GM23248 (cell line): ENCODE results near the gene PARD3B. TPM values are rescaled to one million over a fixed set of nuclear protein-coding genes. Genes with fewer than 3 reads are reported as not detected.

ENCODE experiments used
- DNase-seq: peaks from one replicate; pipeline ENCODE4 v3.0.0-alpha.2; 2015
- H2AFZ ChIP-seq: fragments of 200-600 bp; sonication (generic); 2 replicates; pipeline ENCODE4 v1.6.1; 2016; ENCODE audit warnings: antibody characterized with exemption
- H3F3A ChIP-seq: fragments of 200-600 bp; sonication (generic); 2 replicates; pipeline ENCODE4 v1.6.1; 2016; ENCODE audit warnings: mild to moderate bottlenecking, antibody characterized with exemption, mixed run types; ENCODE audit not compliant: insufficient read depth
- H3K27ac ChIP-seq: fragments of 200-600 bp; sonication (generic); 2 replicates; pipeline ENCODE4 v1.5.1; 2016; ENCODE audit warnings: mild to moderate bottlenecking
- H3K27me3 ChIP-seq: fragments of 200-600 bp; sonication (generic); replicated peaks from 2 replicates; pipeline ENCODE4 v1.6.1; 2016; ENCODE audit warnings: mild to moderate bottlenecking; ENCODE audit not compliant: insufficient read depth
- H3K36me3 ChIP-seq: fragments of 200-600 bp; sonication (generic); 2 replicates; pipeline ENCODE4 v1.6.1; 2016; ENCODE audit warnings: low read depth, mild to moderate bottlenecking
- H3K4me1 ChIP-seq: fragments of 200-600 bp; sonication (generic); 2 replicates; pipeline ENCODE4 v1.6.1; 2016; ENCODE audit warnings: mild to moderate bottlenecking; ENCODE audit not compliant: insufficient read depth
- H3K4me2 ChIP-seq: fragments of 200-600 bp; sonication (generic); one replicate; pipeline ENCODE4 v1.6.1; 2016; ENCODE audit warnings: mild to moderate bottlenecking; ENCODE audit not compliant: unreplicated experiment
- H3K4me3 ChIP-seq: fragments of 200-600 bp; sonication (generic); 2 replicates; pipeline ENCODE4 v1.5.1; 2016; ENCODE audit warnings: mild to moderate bottlenecking
- H3K79me2 ChIP-seq: fragments of 200-600 bp; sonication (generic); 2 replicates; pipeline ENCODE4 v1.6.1; 2016; ENCODE audit warnings: mild to moderate bottlenecking; ENCODE audit not compliant: insufficient read depth
- H3K9ac ChIP-seq: fragments of 200-600 bp; sonication (generic); 2 replicates; pipeline ENCODE4 v1.6.1; 2016; ENCODE audit warnings: mild to moderate bottlenecking
- H3K9me2 ChIP-seq: fragments of 200-600 bp; sonication (generic); 2 replicates; pipeline ENCODE4 v1.6.1; 2016; ENCODE audit warnings: mixed run types, mild to moderate bottlenecking, moderate library complexity; ENCODE audit not compliant: insufficient read depth
- H3K9me3 ChIP-seq: fragments of 200-600 bp; sonication (generic); one replicate; pipeline ENCODE4 v1.6.1; 2017; ENCODE audit warnings: low read depth
- H4K20me1 ChIP-seq: fragments of 200-600 bp; sonication (generic); 2 replicates; pipeline ENCODE4 v1.6.0; 2016; ENCODE audit not compliant: insufficient read depth
- EZH2 ChIP-seq: fragments of 200-600 bp; sonication (generic); IDR thresholded peaks from 2 replicates; pipeline ENCODE4 v1.6.1; 2018; ENCODE audit warnings: antibody characterized with exemption, mild to moderate bottlenecking; ENCODE audit not compliant: insufficient read depth, poor library complexity, severe bottlenecking
- EZH2phosphoT487 ChIP-seq: fragments of 200-600 bp; sonication (generic); IDR thresholded peaks from 2 replicates; pipeline ENCODE4 v1.6.1; 2018; ENCODE audit warnings: antibody characterized with exemption, moderate library complexity, mild to moderate bottlenecking, low read depth; ENCODE audit not compliant: insufficient read depth
- WGBS, 2 experiments: methylation state at CpG; one replicate each; pipeline ENCODE4 v1.1.6; 2015 to 2017; ENCODE audit warnings: low lambda C conversion rate in 2 of 2, low coverage in 1 of 2; ENCODE audit errors: missing lambda C conversion rate in 2 of 2; 5-methylcytosine and 5-hydroxymethylcytosine counted together
- in situ Hi-C: fragments of 300-500 bp; cut with MboI; formaldehyde crosslinking; loops from 2 replicates; pipeline ENCODE4 v1.15.0; 2020
- polyA plus RNA-seq: library from polyadenylated mRNA; unstranded; fragments of >200 nt; fragmentation: Nextera tagmentation; extraction: Ambion mirVana; gene quantifications from 2 replicates; pipeline ENCODE4 v1.2.1, GENCODE V29; 2016
- total RNA-seq: library from RNA; depleted of rRNA; stranded (reverse); fragments of >200 nt; shearing (Covaris generic); gene quantifications from 2 replicates; pipeline ENCODE4 v1.2.3, GENCODE V29; 2014

PARD3B gene
- total and polyA plus RNA-seq, 2 experiments from 2014 or later: 2.5 to 6.9 TPM

DNA sequence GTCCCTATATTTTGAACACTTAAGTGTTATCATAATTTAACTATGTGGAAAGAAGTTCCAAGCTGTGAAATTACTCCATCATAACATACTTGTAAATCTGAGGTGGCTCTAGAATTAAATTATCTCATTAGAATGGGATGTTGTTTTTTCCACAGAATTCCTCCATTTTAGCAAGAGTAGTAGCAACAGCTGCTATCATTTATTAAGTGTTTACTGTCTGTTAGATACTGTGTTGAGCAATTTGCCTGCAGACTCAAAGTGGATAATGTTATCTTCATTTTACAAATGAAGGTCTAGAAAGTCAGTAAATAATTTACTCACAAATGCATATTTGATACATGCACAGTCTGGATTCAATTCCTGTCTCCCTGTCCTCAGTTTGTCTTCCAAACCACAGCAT, 632.3 kb downstream of the PARD3B start:
- TF ChIP-seq EZH2phosphoT487: no peak

DNA sequence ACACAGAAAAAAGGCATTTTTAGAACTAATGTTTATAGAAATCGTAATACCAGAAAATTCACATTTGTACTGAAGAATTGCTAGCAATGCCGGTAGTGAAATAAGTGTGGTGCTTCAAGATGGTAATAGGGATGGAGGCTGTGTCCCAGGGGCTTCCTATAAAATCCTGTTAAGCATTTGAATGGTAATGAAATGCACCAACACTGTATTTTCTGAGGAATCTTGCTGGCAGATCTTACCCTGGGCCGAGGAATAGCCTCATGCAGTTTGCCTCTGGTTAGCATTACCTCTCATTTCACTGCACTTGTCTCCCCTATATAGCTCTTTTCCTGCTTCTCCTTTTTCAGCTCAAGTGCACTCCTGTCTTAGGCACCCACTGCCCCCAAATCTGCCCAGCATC, 635.5 kb downstream of the PARD3B start:
- Histone ChIP-seq H3K4me1 (no peaks in the 10 kb centered on the region), H3K4me2 (no peak overlapping the region), H3K9me2 (no peaks in the 10 kb centered on the region), H3K4me3 (no peak overlapping the region), H3F3A (no peaks in the 10 kb centered on the region), H3K9me3 (no peaks in the 10 kb centered on the region), H3K79me2 (no peaks in the 10 kb centered on the region), H3K27me3 (no peaks in the 10 kb centered on the region), H3K27ac (no peak overlapping the region), H2AFZ (no peak overlapping the region), H3K9ac (no peak overlapping the region), H4K20me1 (no peaks in the 10 kb centered on the region), H3K36me3 (no peaks in the 10 kb centered on the region)
- DNase-seq: no peak
- 91 to 98% methylated on average over 3 of the region's 3 CpGs for WGBS, 2 experiments
- in situ Hi-C loops: no loop called here
- no peak for TF ChIP-seq EZH2

More for the DNA sequence above, 632.3 kb downstream of the PARD3B start:
- Histone ChIP-seq H3K27me3 (no peaks in the 10 kb centered on the region), H3F3A (no peaks in the 10 kb centered on the region), H3K9me3 (no peaks in the 10 kb centered on the region), H2AFZ (no peak overlapping the region), H3K4me2 (no peak overlapping the region), H3K9ac (no peak overlapping the region), H4K20me1 (no peaks in the 10 kb centered on the region), H3K27ac (no peak overlapping the region), H3K9me2 (no peaks in the 10 kb centered on the region), H3K79me2 (no peaks in the 10 kb centered on the region), H3K4me3 (no peak overlapping the region), H3K36me3 (no peaks in the 10 kb centered on the region), H3K4me1 (no peaks in the 10 kb centered on the region)
- in situ Hi-C loops: no loop called here
- DNase-seq: peak; percentile 14

GRCh38 chr2:205187731-205188130, 642.5 kb downstream of the PARD3B start:
- in situ Hi-C loops: no loop called here
- Histone ChIP-seq H3K9me3 (no peaks in the 10 kb centered on the region), H2AFZ (no peak overlapping the region), H3K36me3 (no peaks in the 10 kb centered on the region), H3F3A (no peaks in the 10 kb centered on the region), H4K20me1 (no peaks in the 10 kb centered on the region), H3K4me2 (no peak overlapping the region), H3K4me1 (no peaks in the 10 kb centered on the region; the same call in 1 of the 2 replicates), H3K27ac (no peak overlapping the region), H3K79me2 (no peaks in the 10 kb centered on the region), H3K9me2 (no peaks in the 10 kb centered on the region; the same call in none of the 2 replicates), H3K9ac (no peak overlapping the region), H3K27me3 (no peaks in the 10 kb centered on the region), H3K4me3 (no peak overlapping the region)
- 78 to 80% methylated on average over 6 of the region's 6 CpGs for WGBS, 2 experiments
- DNase-seq: no peak
- TF ChIP-seq EZH2 (no peak), EZH2phosphoT487 (no peak)

DNA sequence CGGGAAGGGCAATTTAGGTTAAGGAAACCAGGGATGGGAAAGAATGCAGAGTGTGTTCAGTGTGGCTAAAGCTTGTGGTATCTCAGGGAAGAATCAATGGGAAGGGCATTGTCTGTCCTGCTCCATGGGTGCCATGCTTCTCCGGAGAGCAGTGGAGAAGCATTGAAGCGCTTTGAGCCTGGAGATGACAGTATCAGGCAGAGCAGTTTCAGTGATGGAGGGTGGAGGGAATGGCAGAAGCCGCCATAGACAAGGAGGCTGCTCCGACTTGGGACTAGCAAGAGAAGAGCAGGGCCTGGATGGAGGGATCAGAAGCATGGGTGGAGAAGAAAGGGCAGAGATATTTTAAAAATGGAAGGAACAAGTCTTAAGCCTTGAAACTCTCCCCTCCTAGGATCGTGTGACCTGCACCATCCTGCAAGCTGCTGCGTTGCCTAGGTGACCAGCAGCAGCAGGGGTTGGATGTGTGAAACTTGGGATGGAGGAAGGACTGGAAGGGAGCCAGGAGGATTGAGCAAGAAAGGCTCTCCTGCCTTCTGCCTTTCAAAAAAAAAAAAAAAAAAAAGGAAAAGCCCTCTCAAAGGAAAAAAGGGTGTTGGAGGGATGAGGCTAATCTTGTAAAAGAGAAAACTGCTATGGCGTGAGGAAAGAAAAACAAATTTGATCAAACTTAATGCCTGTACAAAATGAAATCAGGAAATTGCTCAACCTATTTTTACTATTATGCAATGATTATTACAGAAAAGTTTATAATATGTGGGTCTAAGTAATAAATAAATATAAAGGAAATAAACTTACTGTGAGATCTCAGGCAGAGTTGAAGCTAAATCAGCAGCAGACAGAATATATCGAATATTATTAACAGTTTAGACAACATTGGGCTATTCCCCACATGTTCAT, 643.2 kb downstream of the PARD3B start:
- no peak overlapping the region for H3K27ac ChIP-seq
- H3K27me3 ChIP-seq: no peaks in the 10 kb centered on the region
- H3K79me2 ChIP-seq: no peaks in the 10 kb centered on the region
- H3K4me2 ChIP-seq: no peak overlapping the region
- in situ Hi-C loops: no loop called here
- TF ChIP-seq EZH2phosphoT487 (no peak), EZH2 (no peak)
- H2AFZ ChIP-seq: no peak overlapping the region
- no peaks in the 10 kb centered on the region for H4K20me1 ChIP-seq
- DNase-seq: peak; percentile 48
- no peaks in the 10 kb centered on the region; the same call in 1 of the 2 replicates for H3K4me1 ChIP-seq
- no peaks in the 10 kb centered on the region; the same call in none of the 2 replicates for H3K9me2 ChIP-seq
- H3K36me3 ChIP-seq: no peaks in the 10 kb centered on the region
- H3F3A ChIP-seq: no peaks in the 10 kb centered on the region
- WGBS, 2 experiments: 77 to 78% methylated on average over 9 of the region's 9 CpGs
- no peaks in the 10 kb centered on the region for H3K9me3 ChIP-seq
- H3K4me3 ChIP-seq: no peak overlapping the region
- no peak overlapping the region for H3K9ac ChIP-seq
